ENCODE results near the gene ZCCHC24.
A peak's percentile ranks its signal among the peaks of the same experiment; 100 is the strongest.

The ZCCHC24 gene

GRCh38 chr10:79430325-79430905, 15.0 kb downstream of the ZCCHC24 start:
- DNase-seq, result no peak

GRCh38 chr10:79429751-79430150, 15.7 kb downstream of the ZCCHC24 start:
- DNase-seq, result no peak

GRCh38 chr10:79427965-79428364, 17.5 kb downstream of the ZCCHC24 start:
- DNase-seq, result no peak

DNA sequence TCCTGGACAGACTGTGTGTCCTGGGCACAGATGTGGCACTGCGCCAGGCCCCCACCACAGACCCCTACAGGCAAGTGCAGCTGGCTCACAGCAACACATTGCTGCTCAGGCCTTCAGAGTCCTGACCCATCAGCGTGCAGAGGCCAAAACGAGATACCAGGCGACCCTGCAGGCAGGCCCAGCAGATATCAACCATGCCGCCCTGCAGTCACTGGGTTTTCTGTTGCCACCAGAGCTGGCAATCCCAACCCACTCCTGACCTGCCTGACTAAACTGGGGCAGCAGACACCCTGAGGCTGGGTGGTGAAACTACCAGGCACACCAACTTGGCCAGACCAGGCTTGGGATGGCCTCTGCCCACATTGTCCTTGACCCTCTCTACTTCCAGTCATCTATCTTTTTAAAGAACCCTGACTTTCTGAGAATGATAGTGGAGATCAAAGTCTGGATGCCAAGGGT, 20.3 kb downstream of the ZCCHC24 start:
- no peak for DNase-seq

- DNase-seq, result no peak
These were observed 21.0 kb downstream of the ZCCHC24 start for GRCh38 chr10:79424221-79425073.

DNA sequence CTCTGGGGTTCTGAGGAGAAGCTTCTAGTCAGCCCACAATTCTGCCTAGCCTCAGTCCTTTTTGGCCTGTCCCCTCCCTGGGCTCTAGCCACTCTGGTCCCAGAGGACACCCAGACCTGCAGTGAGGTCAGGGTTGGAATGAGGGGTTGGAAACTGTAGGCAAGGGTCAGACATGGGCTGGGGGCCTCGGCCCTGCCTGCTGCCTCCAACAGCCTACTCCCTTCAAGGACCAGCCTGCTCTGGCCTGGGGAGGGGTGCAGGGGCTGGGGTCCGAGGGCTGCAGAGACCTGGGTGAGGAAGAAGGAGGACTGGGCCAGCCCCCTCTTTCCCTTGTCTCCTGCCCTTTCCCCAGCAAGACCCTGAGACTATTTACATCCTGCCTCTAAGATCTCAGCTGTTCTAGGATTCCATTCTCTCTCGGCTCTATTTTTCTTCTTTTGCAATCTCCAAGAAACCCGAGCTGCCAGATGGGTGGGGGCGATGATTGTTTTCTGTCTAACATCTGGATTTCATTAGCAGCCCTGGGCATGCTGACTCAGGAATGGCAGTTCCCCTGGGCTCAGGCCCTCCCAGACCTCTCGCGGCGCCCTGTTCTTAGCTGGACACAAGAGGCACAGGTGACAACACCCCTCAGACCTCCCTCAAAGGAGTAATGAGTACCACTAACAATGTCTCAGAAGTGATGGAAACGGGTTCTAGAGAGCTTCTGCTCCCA, 23.1 kb downstream of the ZCCHC24 start:
- DNase-seq, result no peak

DNA sequence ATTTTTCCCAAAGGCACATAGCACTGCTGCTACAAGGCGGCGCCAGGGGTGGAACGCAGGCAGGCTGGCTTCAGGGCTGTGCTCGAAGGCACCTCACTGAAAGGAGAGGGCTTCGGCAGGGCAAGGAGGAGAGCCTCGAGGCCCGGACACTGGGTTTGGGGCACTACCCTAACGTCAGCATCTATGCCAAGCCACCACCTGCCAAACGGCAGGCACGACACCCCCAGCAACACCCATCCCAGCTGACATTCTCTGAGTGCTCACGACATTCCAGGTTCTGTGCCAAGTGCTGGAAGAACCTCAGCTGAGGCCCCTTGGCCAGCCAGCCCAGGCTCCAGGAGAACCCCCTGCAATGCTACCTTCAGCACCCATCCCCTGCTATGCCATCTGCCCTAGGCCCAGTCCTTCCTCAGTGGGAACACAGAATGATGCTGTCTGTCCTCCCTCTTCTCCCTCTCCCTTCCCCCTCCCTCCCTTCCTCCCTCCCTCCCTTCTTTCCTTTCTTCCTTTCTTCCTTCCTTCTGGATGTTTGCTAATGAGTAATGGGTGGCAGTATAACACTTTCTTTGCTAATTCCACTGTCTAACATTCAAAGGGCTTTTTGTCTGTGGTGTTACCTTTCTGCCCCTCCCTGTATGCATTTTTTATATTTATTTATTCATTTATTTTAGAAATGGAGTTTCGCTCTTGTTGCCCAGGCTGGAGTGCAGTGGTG, 24.3 kb downstream of the ZCCHC24 start:
- no peak for DNase-seq

DNA sequence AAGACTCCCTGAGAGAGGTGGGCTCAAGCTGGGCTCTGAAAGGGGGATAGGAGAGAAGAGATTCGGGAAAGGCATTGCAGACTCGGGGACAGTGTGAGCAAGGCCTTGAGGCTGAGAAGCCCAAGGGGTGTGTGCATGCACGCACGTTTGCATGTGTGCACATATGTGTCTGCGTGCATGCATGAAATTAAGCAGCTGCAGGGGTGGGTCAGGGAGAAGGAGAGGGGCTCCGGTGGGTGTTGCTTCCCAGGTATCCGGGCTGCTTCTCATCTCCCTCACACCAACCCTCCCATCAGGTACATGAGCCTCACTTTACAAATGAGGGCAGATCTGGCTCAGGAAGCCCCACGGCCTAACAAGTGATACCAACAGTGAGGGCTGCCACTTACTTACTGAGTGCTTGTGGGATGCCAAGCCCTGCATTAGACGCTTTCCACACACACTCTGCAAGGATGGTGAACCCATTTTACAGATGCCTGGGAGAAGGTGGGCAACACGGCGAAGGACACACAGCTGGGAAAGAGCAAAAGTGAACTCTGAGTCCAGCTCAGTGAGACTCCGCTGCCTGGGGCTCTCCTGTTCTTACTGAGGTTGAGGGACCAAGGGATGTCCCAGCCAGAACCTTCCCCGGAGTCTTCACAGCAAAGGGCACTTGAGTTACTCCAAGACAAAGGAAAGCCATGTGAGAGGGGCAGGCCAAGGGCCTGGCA, 26.4 kb downstream of the ZCCHC24 start:
- no peak for DNase-seq

GRCh38 chr10:79418274-79418673, 27.1 kb downstream of the ZCCHC24 start:
- DNase-seq, result no peak

DNA sequence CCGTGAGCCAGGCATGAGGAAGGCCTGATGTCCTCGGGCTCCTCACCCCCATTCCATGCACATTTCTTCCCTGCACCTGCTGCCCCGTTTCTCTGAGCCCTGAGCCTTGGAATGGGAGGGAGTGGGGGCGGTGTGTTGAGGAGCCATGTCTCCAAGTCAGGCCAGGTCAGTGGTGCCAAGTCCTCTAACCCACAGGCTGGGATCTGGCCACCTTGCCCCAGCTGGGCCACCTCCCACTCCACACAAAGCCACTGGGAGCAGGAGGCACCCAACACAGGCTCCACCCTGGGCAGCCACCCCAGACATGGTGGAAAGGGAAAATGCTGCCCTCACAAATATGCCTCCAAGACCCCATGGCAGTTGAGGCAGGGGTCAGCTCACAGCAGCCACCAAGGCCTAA, 27.7 kb downstream of the ZCCHC24 start:
- DNase-seq, result no peak

DNA sequence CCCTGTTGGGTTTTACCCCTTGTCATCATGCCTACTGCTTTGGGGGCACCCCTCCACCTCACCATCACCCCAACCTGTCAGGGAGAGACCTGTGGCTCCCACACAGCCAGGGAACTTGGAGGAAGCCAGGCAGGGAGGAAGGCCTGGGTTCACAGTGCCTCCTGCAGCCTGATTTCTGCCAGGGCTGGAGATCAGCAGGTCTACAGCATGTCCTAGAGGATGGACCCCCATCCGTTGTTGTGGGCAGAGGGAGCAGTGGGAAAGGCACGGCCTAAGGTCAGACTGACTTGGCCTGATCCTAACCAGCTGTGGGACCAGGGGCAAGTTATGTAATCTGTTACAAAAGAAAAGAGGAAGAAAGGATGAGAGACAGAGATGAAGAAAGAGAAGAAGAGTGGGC, 28.2 kb downstream of the ZCCHC24 start:
- DNase-seq, result no peak

- DNase-seq, result no peak
These were observed 28.7 kb downstream of the ZCCHC24 start for GRCh38 chr10:79416578-79417255.

GRCh38 chr10:79415736-79416577, 29.5 kb downstream of the ZCCHC24 start:
- no peak for DNase-seq

DNA sequence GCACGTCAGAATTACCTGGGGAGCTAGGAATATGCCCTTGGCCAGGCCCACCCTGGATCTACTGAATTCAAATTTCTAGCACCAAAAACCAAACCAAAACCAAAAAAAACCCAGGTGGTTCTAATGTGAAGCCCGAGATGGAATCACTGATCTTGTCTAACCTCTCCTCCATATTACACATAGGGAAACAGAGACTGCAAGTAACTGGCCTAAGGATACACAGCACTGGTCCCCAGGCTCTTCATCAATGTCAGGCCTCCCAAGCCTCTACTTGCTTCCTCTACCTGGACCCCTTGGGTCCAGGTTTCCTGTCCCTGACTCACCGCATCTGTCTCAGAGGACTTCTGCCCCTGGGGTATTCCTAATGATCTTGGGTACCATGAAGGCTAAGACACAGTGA, 30.7 kb downstream of the ZCCHC24 start:
- no peak for DNase-seq

GRCh38 chr10:79413196-79413595, 32.2 kb downstream of the ZCCHC24 start:
- peak; percentile 29 for DNase-seq

- no peak for DNase-seq
These were observed 32.9 kb downstream of the ZCCHC24 start for GRCh38 chr10:79412516-79412915.

GRCh38 chr10:79411546-79412495, 33.6 kb downstream of the ZCCHC24 start:
- no peak for DNase-seq

GRCh38 chr10:79410315-79411094, 34.9 kb downstream of the ZCCHC24 start:
- no peak for DNase-seq

DNA sequence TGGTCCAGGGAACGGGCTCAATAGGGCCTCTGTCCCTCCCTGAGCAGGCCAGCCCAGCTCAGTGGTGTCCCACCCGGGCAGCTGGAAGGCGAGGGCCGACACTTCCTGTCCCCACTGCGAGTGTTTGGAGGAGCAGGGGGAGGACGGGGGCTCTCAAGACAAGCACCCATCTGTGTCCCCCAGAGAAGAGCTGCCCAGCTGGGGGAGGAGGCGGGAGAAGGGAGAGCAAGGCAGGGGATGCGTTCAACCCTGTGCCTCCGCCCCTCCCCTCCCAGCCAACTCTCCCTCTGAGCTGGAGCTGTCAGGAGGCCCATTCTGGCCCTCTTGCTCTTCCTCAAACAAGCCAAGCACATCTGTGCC, 35.7 kb downstream of the ZCCHC24 start:
- no peak for DNase-seq
